ENCODE data around the gene PDE11A.

The PDE11A gene

DNA sequence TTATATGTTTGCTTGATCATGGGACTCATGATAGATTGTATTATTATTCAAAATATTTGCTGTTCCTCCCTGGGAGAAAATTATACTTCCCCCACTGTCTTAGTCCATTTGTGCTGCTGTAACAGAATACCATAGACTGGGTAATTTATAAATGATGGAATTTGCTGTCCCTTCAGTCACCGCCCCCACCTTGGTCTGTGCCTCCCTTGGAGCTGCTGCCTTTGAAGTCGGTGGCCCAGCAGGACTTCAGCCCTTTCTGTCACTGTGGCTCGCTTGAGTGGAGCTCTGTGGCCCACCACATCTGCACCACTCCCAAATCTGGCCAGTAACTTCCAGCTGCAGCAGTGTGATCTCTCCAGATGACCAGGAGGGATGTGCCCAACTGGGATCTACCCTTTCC is 479.2 kb downstream of the PDE11A start:
- H3K36me3 ChIP-seq (ENCODE audit: low read length) = no peaks in the 10 kb centered on the region
- H3K9ac ChIP-seq (ENCODE audit: low read length) = no peak overlapping the region
- no peaks in the 10 kb centered on the region for H3K79me2 ChIP-seq (ENCODE audit: insufficient read depth, low read length)

GRCh38 chr2:177592945-177593344 is 479.6 kb downstream of the PDE11A start:
- H3K79me2 ChIP-seq (ENCODE audit: insufficient read depth, low read length) = no peaks in the 10 kb centered on the region
- no peak overlapping the region for H2AFZ ChIP-seq (ENCODE audit: low read depth, low read length, severe bottlenecking)
- H3K9ac ChIP-seq (ENCODE audit: low read length) = no peak overlapping the region
- H3K4me2 ChIP-seq (ENCODE audit: low read depth, low read length, poor library complexity, severe bottlenecking) = no peak overlapping the region
- H3K27me3 ChIP-seq (ENCODE audit: low read length) = no peaks in the 10 kb centered on the region
- no peaks in the 10 kb centered on the region for H3K36me3 ChIP-seq (ENCODE audit: low read length)
- H4K20me1 ChIP-seq (ENCODE audit: low read depth, low read length) = no peaks in the 10 kb centered on the region
- no peaks in the 10 kb centered on the region for H3K9me2 ChIP-seq (replicated peaks; ENCODE audit: insufficient read depth, low read length)
- no peak for TF ChIP-seq EZH2phosphoT487 (conservative IDR thresholded peaks at IDR 0.05; ENCODE audit: low read length)
- TF ChIP-seq, protein P1, sequence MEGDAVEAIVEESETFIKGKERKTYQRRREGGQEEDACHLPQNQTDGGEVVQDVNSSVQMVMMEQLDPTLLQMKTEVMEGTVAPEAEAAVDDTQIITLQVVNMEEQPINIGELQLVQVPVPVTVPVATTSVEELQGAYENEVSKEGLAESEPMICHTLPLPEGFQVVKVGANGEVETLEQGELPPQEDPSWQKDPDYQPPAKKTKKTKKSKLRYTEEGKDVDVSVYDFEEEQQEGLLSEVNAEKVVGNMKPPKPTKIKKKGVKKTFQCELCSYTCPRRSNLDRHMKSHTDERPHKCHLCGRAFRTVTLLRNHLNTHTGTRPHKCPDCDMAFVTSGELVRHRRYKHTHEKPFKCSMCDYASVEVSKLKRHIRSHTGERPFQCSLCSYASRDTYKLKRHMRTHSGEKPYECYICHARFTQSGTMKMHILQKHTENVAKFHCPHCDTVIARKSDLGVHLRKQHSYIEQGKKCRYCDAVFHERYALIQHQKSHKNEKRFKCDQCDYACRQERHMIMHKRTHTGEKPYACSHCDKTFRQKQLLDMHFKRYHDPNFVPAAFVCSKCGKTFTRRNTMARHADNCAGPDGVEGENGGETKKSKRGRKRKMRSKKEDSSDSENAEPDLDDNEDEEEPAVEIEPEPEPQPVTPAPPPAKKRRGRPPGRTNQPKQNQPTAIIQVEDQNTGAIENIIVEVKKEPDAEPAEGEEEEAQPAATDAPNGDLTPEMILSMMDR (IDR thresholded peaks at IDR 0.05; ENCODE audit: insufficient read depth, low read length, poor library complexity, severe bottlenecking) = no peak
- no peak overlapping the region for H3K4me3 ChIP-seq (ENCODE audit: insufficient read depth, low read length, poor library complexity, severe bottlenecking)
- no peaks in the 10 kb centered on the region for H3F3A ChIP-seq (ENCODE audit: insufficient read depth)
- no peaks in the 10 kb centered on the region for H3K9me3 ChIP-seq (ENCODE audit: insufficient read depth, low read length)
- H3K27ac ChIP-seq (ENCODE audit: low read depth, low read length) = no peak overlapping the region

More for the DNA sequence above, 479.2 kb downstream of the PDE11A start:
- no peaks in the 10 kb centered on the region for H4K20me1 ChIP-seq (ENCODE audit: low read depth, low read length)
- TF ChIP-seq, protein P1 (IDR thresholded peaks at IDR 0.05; ENCODE audit: insufficient read depth, low read length, poor library complexity, severe bottlenecking) = no peak
- no peak for TF ChIP-seq EZH2phosphoT487 (conservative IDR thresholded peaks at IDR 0.05; ENCODE audit: low read length)
- no peak overlapping the region for H3K4me2 ChIP-seq (ENCODE audit: low read depth, low read length, poor library complexity, severe bottlenecking)
- H3K27me3 ChIP-seq (ENCODE audit: low read length) = no peaks in the 10 kb centered on the region
- H3F3A ChIP-seq (ENCODE audit: insufficient read depth) = no peaks in the 10 kb centered on the region
- H3K27ac ChIP-seq (ENCODE audit: low read depth, low read length) = no peak overlapping the region
- H3K9me3 ChIP-seq (ENCODE audit: insufficient read depth, low read length) = no peaks in the 10 kb centered on the region
- no peaks in the 10 kb centered on the region for H3K9me2 ChIP-seq (replicated peaks; ENCODE audit: insufficient read depth, low read length)
- no peak overlapping the region for H2AFZ ChIP-seq (ENCODE audit: low read depth, low read length, severe bottlenecking)
- no peak overlapping the region for H3K4me3 ChIP-seq (ENCODE audit: insufficient read depth, low read length, poor library complexity, severe bottlenecking)

DNA sequence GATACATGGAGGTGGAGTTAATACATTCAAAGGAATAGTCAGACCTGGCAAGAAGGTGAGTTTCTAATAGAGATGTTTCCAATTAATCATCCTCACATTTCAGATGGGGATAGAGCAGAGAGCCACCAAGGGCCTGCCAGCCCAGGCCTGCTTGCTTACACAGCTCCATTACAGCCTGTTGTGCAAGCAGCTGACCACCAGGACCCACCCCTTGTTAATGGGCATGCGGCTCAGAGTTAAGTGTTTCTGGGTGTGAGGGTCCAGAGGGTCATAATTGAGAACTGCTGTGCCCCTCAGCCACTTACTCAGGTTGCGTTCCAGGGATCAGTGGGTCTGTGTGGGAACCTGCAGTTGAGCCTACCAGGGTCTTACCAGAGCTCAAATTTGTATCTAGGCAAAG is 480.2 kb downstream of the PDE11A start:
- Histone ChIP-seq H4K20me1 (ENCODE audit: low read depth, low read length) (no peaks in the 10 kb centered on the region), H3K27ac (ENCODE audit: low read depth, low read length) (no peak overlapping the region), H2AFZ (ENCODE audit: low read depth, low read length, severe bottlenecking) (no peak overlapping the region), H3K4me2 (ENCODE audit: low read depth, low read length, poor library complexity, severe bottlenecking) (no peak overlapping the region), H3K79me2 (ENCODE audit: insufficient read depth, low read length) (no peaks in the 10 kb centered on the region), H3K36me3 (ENCODE audit: low read length) (no peaks in the 10 kb centered on the region), H3K9me3 (ENCODE audit: insufficient read depth, low read length) (no peaks in the 10 kb centered on the region), H3K27me3 (ENCODE audit: low read length) (no peaks in the 10 kb centered on the region), H3K4me3 (ENCODE audit: insufficient read depth, low read length, poor library complexity, severe bottlenecking) (no peak overlapping the region), H3F3A (ENCODE audit: insufficient read depth) (no peaks in the 10 kb centered on the region), H3K9me2 (replicated peaks; ENCODE audit: insufficient read depth, low read length) (no peaks in the 10 kb centered on the region), H3K9ac (ENCODE audit: low read length) (no peak overlapping the region)
- TF ChIP-seq EZH2phosphoT487 (conservative IDR thresholded peaks at IDR 0.05; ENCODE audit: low read length) = no peak
- TF ChIP-seq, protein P1 (IDR thresholded peaks at IDR 0.05; ENCODE audit: insufficient read depth, low read length, poor library complexity, severe bottlenecking) = no peak

Measured in SU-DHL-6 (cell line).